KMS-11 (cell line): ENCODE data around the gene SMARCAD1.
"Not testable (repeated sequence)": the region's sequence is repeated elsewhere in the genome, so short reads cannot be mapped to it uniquely, and the experiment has no call there.

Source experiments
- H2AFZ ChIP-seq: fragments of 200-600 bp; sonication (generic); 2 replicates; pipeline ENCODE4 v1.6.1; 2016; ENCODE audit warnings: antibody characterized with exemption, mixed run types, low read depth
- H3K27ac ChIP-seq: fragments of 200-600 bp; sonication (generic); 2 replicates; pipeline ENCODE4 v1.6.1; 2016; ENCODE audit warnings: mild to moderate bottlenecking, mixed run types
- H3K27me3 ChIP-seq: fragments of 200-600 bp; sonication (generic); 2 replicates; pipeline ENCODE4 v1.6.1; 2017; ENCODE audit warnings: mild to moderate bottlenecking, low read depth, mixed run types, moderate library complexity; ENCODE audit not compliant: insufficient read depth
- H3K36me3 ChIP-seq: fragments of 200-600 bp; sonication (generic); 2 replicates; pipeline ENCODE4 v1.6.1; 2017; ENCODE audit warnings: mild to moderate bottlenecking, mixed run types; ENCODE audit not compliant: insufficient read depth
- H3K4me1 ChIP-seq: fragments of 200-600 bp; sonication (generic); 2 replicates; pipeline ENCODE4 v1.6.1; 2016; ENCODE audit warnings: mild to moderate bottlenecking, low read depth, mixed run types; ENCODE audit not compliant: poor library complexity, severe bottlenecking
- H3K4me2 ChIP-seq: fragments of 200-600 bp; sonication (generic); 2 replicates; pipeline ENCODE4 v1.7.0; 2016; ENCODE audit warnings: mild to moderate bottlenecking, mixed run types
- H3K4me3 ChIP-seq: fragments of 200-600 bp; sonication (generic); IDR thresholded peaks from 2 replicates; pipeline ENCODE4 v1.6.1; 2017; ENCODE audit warnings: low read depth, low read length, mixed read lengths; ENCODE audit not compliant: insufficient read depth
- H3K79me2 ChIP-seq: fragments of 200-600 bp; sonication (generic); 2 replicates; pipeline ENCODE4 v1.6.1; 2016; ENCODE audit warnings: low read depth, mixed run types; ENCODE audit not compliant: insufficient read depth
- H3K9ac ChIP-seq: fragments of 200-600 bp; sonication (generic); 2 replicates; pipeline ENCODE4 v1.6.1; 2016; ENCODE audit warnings: mild to moderate bottlenecking, mixed run types
- H4K20me1 ChIP-seq: fragments of 200-600 bp; sonication (generic); 2 replicates; pipeline ENCODE4 v1.6.1; 2016; ENCODE audit warnings: mild to moderate bottlenecking, mixed run types; ENCODE audit not compliant: insufficient read depth
- TF ChIP-seq, protein P1 (sequence below): fragments of 200-600 bp; sonication (generic); conservative IDR thresholded peaks from 2 replicates; pipeline ENCODE4 v1.6.1; 2017; ENCODE audit warnings: low read depth, mild to moderate bottlenecking, antibody characterized with exemption, low read length, moderate library complexity, mixed read lengths

Gene SMARCAD1

DNA sequence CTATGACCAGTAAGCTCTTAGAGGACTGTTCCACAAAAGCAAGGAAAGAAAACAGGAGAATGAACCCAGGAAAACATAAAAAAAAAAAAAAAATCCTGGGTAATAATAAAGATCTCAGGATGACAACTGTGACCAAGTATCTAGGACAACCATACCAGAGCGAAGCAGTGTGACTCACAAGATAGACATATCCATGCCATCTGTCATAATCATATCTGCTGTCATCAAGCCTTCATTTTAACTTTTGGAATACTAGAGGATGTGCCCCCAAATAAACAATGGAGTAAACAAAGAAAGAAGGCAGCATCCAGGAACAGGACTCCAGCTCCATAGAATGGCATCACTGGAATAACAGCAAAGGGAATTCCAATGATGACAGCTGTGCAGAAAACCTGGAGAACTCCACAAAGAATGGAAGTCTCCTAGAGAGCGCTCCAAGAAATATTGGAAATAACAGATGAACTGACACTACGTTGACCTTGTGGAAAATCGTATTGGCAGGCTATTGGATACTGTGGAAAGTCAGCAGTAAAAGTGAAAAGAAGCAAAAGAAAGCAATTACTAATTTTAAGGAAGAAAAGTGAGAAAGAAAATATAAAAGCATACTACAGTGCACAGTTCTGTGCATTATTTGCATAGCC, 99.7 kb downstream of the SMARCAD1 start:
- no peaks in the 10 kb centered on the region for H3K36me3 ChIP-seq
- H3K4me2 ChIP-seq = no peak overlapping the region
- no peak overlapping the region for H2AFZ ChIP-seq
- H3K4me3 ChIP-seq = no peak overlapping the region
- peaks cover 19% of the 10 kb centered on the region for H3K4me1 ChIP-seq
- H3K27ac ChIP-seq = no peak overlapping the region
- TF ChIP-seq, protein P1, sequence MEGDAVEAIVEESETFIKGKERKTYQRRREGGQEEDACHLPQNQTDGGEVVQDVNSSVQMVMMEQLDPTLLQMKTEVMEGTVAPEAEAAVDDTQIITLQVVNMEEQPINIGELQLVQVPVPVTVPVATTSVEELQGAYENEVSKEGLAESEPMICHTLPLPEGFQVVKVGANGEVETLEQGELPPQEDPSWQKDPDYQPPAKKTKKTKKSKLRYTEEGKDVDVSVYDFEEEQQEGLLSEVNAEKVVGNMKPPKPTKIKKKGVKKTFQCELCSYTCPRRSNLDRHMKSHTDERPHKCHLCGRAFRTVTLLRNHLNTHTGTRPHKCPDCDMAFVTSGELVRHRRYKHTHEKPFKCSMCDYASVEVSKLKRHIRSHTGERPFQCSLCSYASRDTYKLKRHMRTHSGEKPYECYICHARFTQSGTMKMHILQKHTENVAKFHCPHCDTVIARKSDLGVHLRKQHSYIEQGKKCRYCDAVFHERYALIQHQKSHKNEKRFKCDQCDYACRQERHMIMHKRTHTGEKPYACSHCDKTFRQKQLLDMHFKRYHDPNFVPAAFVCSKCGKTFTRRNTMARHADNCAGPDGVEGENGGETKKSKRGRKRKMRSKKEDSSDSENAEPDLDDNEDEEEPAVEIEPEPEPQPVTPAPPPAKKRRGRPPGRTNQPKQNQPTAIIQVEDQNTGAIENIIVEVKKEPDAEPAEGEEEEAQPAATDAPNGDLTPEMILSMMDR = no peak
- no peak overlapping the region for H3K9ac ChIP-seq
- H4K20me1 ChIP-seq = peaks cover 4% of the 10 kb centered on the region; the same call in 1 of the 2 replicates
- H3K27me3 ChIP-seq = no peaks in the 10 kb centered on the region
- no peaks in the 10 kb centered on the region for H3K79me2 ChIP-seq

DNA sequence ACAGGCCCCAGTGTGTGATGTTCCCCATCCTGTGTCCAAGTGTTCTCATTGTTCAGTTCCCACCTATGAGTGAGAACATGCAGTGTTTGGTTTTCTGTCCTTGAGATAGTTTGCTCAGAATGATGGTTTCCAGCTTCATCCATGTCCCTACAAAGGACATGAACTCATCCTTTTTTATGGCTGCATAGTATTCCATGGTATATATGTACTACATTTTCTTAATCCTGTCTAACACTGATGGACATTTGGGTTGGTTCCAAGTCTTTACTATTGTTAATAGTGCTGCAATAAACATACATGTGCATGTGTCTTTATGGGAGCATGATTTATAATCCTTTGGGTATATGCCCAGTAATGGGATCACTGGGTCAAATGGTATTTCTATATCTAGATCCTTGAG, 112.3 kb downstream of the SMARCAD1 start:
- H3K9ac ChIP-seq, H3K27ac ChIP-seq, H3K4me2 ChIP-seq, H3K4me1 ChIP-seq, H3K79me2 ChIP-seq, H4K20me1 ChIP-seq, H2AFZ ChIP-seq, H3K36me3 ChIP-seq, H3K4me3 ChIP-seq, H3K27me3 ChIP-seq: not testable (repeated sequence)

DNA sequence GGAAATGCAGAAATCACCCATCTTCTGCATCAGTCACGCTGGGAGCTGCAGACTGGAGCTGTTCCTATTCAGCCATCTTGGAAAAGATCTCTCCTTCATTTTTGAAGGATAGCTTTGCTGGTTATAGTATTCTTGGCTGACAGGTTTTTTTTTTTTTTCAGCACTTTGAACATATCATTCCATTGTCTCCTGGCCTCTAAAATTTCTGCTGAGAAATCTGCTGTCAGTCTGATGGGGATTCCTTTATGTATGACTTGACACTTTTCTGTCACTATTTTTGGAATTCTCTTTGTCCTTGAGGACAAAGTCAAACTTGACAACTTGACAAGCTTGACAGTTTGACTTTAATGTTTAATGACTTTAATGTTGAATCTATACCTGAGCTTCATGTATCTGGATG, 118.2 kb downstream of the SMARCAD1 start:
- no peaks in the 10 kb centered on the region for H3K79me2 ChIP-seq
- TF ChIP-seq, protein P1 = no peak
- no peak overlapping the region for H3K4me3 ChIP-seq
- H3K4me2 ChIP-seq = no peak overlapping the region
- H3K36me3 ChIP-seq = no peaks in the 10 kb centered on the region
- H4K20me1 ChIP-seq = no peaks in the 10 kb centered on the region
- no peak overlapping the region for H3K27ac ChIP-seq
- no peaks in the 10 kb centered on the region for H3K27me3 ChIP-seq
- H3K4me1 ChIP-seq = no peaks in the 10 kb centered on the region
- no peak overlapping the region for H3K9ac ChIP-seq
- no peak overlapping the region for H2AFZ ChIP-seq

DNA sequence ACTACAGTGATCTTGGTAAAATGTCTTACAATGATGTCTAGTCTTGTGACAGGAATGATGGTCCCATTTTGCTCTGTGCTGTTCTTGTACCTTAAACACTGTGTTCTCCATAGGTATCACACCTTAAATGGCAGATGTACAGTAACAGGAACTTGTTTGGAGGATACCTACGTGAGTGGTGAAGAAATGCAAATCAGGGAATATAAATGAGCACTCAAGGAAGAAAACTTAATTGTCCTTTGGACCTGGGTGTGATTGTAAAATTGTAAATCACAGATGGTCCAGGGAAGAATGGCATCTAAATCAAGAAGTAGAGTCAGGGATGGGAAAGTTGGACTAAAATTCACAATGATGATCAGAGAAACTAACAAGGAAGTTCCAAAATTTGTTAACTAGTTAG, 122.3 kb downstream of the SMARCAD1 start:
- no peaks in the 10 kb centered on the region for H3K27me3 ChIP-seq

DNA sequence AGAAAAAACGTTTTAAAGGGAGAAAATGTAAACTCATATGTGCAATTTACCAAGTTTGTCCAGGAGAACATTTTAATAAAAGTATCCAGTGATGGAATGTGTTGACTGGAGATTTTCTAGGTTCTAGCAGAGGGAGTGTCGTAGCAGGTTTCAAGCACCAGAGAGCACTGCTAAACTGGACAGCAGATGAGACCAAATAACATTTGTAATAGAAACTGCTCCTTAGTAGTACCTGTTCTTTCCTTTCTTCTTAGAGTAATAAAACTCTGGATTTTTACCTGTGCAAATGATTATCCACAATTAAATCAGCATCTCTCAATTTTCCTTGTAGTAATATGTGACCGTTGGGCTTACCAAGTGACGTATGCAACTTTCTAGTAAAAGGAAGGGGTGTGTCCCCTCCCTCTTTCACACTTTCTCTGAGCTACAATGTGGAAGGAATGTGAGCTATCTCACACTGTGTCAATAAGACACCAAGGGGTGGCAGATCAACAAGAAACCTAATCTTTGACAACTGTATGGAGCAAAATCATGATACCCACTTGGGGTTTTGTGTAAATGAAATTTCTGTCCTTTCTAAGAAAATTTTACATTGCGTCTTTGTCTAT, 125.4 kb downstream of the SMARCAD1 start:
- Histone ChIP-seq H3K4me3 (no peak overlapping the region), H3K27ac (no peak overlapping the region), H2AFZ (no peak overlapping the region)

More for the DNA sequence above, 122.3 kb downstream of the SMARCAD1 start:
- TF ChIP-seq, protein P1 = no peak
- H2AFZ ChIP-seq = no peak overlapping the region
- no peaks in the 10 kb centered on the region for H3K79me2 ChIP-seq
- no peak overlapping the region for H3K9ac ChIP-seq
- H3K27ac ChIP-seq = no peak overlapping the region
- no peaks in the 10 kb centered on the region for H3K4me1 ChIP-seq
- no peaks in the 10 kb centered on the region for H3K36me3 ChIP-seq
- no peaks in the 10 kb centered on the region for H4K20me1 ChIP-seq
- no peak overlapping the region for H3K4me2 ChIP-seq
- no peak overlapping the region for H3K4me3 ChIP-seq

More for the DNA sequence above, 125.4 kb downstream of the SMARCAD1 start:
- Histone ChIP-seq H3K36me3 (no peaks in the 10 kb centered on the region), H4K20me1 (no peaks in the 10 kb centered on the region), H3K79me2 (no peaks in the 10 kb centered on the region), H3K4me1 (peaks cover 19% of the 10 kb centered on the region), H3K9ac (no peak overlapping the region), H3K27me3 (no peaks in the 10 kb centered on the region), H3K4me2 (no peak overlapping the region)
- TF ChIP-seq, protein P1 = no peak
